Stimulated activated effector memory CD8-positive, alpha-beta T cell treated with anti-CD3 and anti-CD28 coated beads, Interleukin-12 subunit alpha, Interleukin-12 subunit beta, amount 100 ng/mL, for 72 hours (primary cell): ENCODE measurements around the gene TPK1.

Experiments
- ATAC-seq: fragments of 150-1000 bp; cut with Tn5 transposase; 2 replicates; pipeline ENCODE4 v1.10.0; 2021
- DNase-seq, 2 donors: peaks; one replicate each; pipeline ENCODE4 v3.0.0; 2021 to 2022; ENCODE audit warnings: low spot score in 2 of 2
- H3K27ac Mint-ChIP-seq: one replicate; pipeline ENCODE4 v1.8.0; 2022; ENCODE audit warnings: mild to moderate bottlenecking, mixed read lengths
- H3K36me3 Mint-ChIP-seq: one replicate; pipeline ENCODE4 v1.8.0; 2022; ENCODE audit warnings: mild to moderate bottlenecking, mixed read lengths
- H3K4me1 Mint-ChIP-seq: one replicate; pipeline ENCODE4 v1.8.0; 2022; ENCODE audit warnings: mixed read lengths
- H3K4me3 Mint-ChIP-seq: one replicate; pipeline ENCODE4 v1.8.0; 2022; ENCODE audit warnings: mild to moderate bottlenecking, mixed read lengths
- H3K9me3 Mint-ChIP-seq: one replicate; pipeline ENCODE4 v1.8.0; 2022; ENCODE audit warnings: mixed read lengths

The TPK1 gene

GRCh38 chr7:144403649-144404061 is 432.2 kb downstream of the TPK1 start, which contains the start of gene NOBOX:
Gene NOBOX (minus strand): TSS chr7:144403693.
- Mint-ChIP-seq H3K9me3 (no peaks in the 10 kb centered on the region), H3K4me1 (no peaks in the 10 kb centered on the region), H3K4me3 (no peak within 1 kb of the TSS), H3K36me3 (no peaks in the 10 kb centered on the region), H3K27ac (no peak within 1 kb of the TSS)
- no peak for ATAC-seq
- no peak for DNase-seq

- DNase-seq (no peak), ATAC-seq (no peak)
- no peaks in the 10 kb centered on the region for H3K9me3 Mint-ChIP-seq
- no peak overlapping the region for H3K27ac Mint-ChIP-seq
- no peaks in the 10 kb centered on the region for H3K36me3 Mint-ChIP-seq
- no peak overlapping the region for H3K4me3 Mint-ChIP-seq
- no peaks in the 10 kb centered on the region for H3K4me1 Mint-ChIP-seq
Observed at GRCh38 chr7:144403102-144403501, 432.8 kb downstream of the TPK1 start.
